OCI-LY1 (cell line): ENCODE data around the gene GATAD2A.

Experiments used
- CTCF ChIP-seq: fragments of 200-600 bp; sonication (generic), shearing (Covaris generic); IDR thresholded peaks from 2 replicates; pipeline ENCODE4 v1.5.1; 2017; ENCODE audit warnings: mild to moderate bottlenecking, antibody characterized with exemption, low read length, moderate library complexity, mixed read lengths
- EZH2 ChIP-seq: fragments of 200-600 bp; sonication (generic), shearing (Covaris generic); IDR thresholded peaks from 2 replicates; pipeline ENCODE4 v1.8.0; 2017; ENCODE audit warnings: borderline replicate concordance, mixed run types, mild to moderate bottlenecking, antibody characterized with exemption, low read length, moderate library complexity, mixed read lengths

GRCh38 chr19:19417046-19417445, 11.6 kb downstream of the GATAD2A start:
- no peak for TF ChIP-seq CTCF
- TF ChIP-seq EZH2 = no peak
